Measurements from ENCODE around the gene MSH3. TPM values are rescaled to one million over a fixed set of nuclear protein-coding genes. Genes with fewer than 3 reads are reported as not detected.

Gene MSH3
- total and polyA plus RNA-seq, 2 of the 8 experiments (the other 6 are each of a cell fraction or from before 2014, with no cell fraction given) = 3.6 to 22.6 TPM

GRCh38 chr5:80667384-80667783 lies 12.9 kb downstream of the MSH3 start (continued):
- TF ChIP-seq CHD7 (IDR thresholded peaks at IDR 0.05; ENCODE audit: insufficient replicate concordance, low read length) (no peak), CBX8 (IDR thresholded peaks at IDR 0.05; ENCODE audit: borderline replicate concordance, low read depth, low read length) (no peak), JUND (IDR thresholded peaks at IDR 0.05; ENCODE audit: low read length) (no peak), SP4 (IDR thresholded peaks at IDR 0.05; ENCODE audit: low read length) (no peak), EGR1 (IDR thresholded peaks at IDR 0.05; ENCODE audit: borderline replicate concordance, low read depth, low read length) (no peak), RFX5 (IDR thresholded peaks at IDR 0.05; ENCODE audit: borderline replicate concordance, low read depth, low read length) (no peak)

Measured in H1 (cell line).